ENCODE results near the gene FARS2.

GRCh38 chr6:5660772-5661171 lies 399.5 kb downstream of the FARS2 start:
- TF ChIP-seq CTCF (IDR thresholded peaks at IDR 0.05 in 2 of 3, conservative IDR thresholded peaks at IDR 0.05 in 1 of 3; ENCODE audit: borderline replicate concordance in 1 of 3, insufficient read depth in 1 of 3, low read depth in 2 of 3, low read length in 2 of 3) = no peak
- no peak for TF ChIP-seq SIN3A (IDR thresholded peaks at IDR 0.05; ENCODE audit: low read depth)
- no peak for TF ChIP-seq POLR2A (IDR thresholded peaks at IDR 0.05; ENCODE audit: borderline replicate concordance, extremely low read depth, insufficient read depth, insufficient read length)
- no peak for TF ChIP-seq ZNF274 (IDR thresholded peaks at IDR 0.05; ENCODE audit: low read depth, low read length)
- TF ChIP-seq CEBPB (IDR thresholded peaks at IDR 0.05; ENCODE audit: low read depth) = no peak
- no peak for TF ChIP-seq POLR2AphosphoS5 (IDR thresholded peaks at IDR 0.05; ENCODE audit: low read depth, low read length)
- no peak for TF ChIP-seq YY1 (IDR thresholded peaks at IDR 0.05; ENCODE audit: extremely low read depth, insufficient replicate concordance, low read depth, low read length)
- TF ChIP-seq CBX3 (IDR thresholded peaks at IDR 0.05; ENCODE audit: low read depth) = no peak

Measured in HCT116 (cell line).